ENCODE measurements around the gene GLUL.

Gene GLUL

DNA sequence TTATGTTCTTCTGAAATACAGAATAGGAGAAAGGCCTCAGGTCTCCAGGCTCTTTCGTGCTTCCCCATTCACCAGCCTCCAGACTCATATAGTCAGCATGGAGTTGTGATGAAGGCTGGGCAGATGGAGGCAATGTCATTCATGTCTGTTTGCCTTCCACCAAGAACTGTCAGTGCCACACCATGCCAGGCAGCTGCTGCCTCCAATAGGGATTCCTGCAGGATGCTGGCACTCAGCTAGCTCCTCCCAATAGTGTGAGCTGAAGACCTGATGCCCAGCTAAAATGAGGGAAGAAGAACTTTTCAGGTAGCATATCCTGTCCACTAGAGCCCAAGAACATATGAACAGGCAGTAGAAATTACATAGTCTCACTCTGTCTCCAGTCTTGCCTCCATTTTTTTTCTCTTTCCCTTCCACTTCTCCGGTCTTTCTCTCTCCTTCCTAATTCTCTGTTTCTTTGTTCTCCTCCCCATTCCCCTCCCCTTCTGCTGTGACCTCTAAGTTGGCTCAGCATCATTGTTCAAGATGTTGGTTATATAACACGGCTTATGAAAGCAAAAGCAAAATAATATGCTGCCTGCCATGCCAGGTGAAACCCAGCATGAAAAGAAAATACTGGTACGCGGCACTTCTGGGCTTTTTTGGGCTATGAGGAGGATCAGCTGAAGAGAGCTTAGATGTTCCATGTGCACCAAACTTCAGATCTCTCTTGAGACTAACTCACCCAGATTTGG is 17.3 kb downstream of the GLUL start:
- in situ Hi-C loops (cut with MboI; ENCODE audit: low sequenced_read_pairs): no loop called here

DNA sequence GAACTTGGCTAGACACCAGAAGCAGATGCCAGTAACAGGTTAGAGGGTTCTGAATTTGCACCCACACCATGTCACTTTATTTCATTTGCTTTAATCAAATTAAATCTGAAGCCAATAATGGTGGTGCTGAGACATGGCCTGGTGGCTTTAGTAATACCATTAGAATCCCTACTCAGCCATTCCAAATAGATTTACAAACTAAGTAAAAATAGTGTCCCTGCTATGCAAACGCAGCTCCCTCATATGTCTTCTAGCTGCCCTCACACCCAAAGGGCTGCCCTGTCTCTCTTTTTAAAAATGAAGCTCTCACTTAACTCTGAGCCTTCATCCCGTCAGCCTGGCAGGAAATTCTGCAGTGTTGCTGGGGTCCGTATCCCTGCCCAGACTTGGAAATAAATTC is 21.1 kb downstream of the GLUL start:
- in situ Hi-C loops (cut with MboI; ENCODE audit: low sequenced_read_pairs): no loop called here

DNA sequence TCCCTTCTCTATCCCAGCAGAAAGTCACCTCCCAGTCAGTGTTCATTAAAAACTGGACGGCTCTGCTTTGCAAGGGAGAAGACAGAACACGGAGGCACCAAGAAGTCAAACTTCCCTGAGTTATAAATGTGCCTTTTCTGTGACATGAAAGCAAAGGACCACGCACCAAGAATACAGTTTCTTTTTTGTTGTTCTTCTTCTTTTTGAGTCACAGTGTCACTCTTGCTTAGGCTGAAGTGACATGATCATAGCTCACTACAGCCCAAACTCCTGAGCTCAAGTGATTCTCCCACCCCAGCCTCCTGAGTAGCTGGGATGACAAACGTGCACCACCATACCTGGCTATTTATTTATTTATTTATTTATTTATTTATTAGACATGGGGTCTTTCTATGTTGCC is 22.7 kb downstream of the GLUL start:
- in situ Hi-C loops (cut with MboI; ENCODE audit: low sequenced_read_pairs): no loop called here

DNA sequence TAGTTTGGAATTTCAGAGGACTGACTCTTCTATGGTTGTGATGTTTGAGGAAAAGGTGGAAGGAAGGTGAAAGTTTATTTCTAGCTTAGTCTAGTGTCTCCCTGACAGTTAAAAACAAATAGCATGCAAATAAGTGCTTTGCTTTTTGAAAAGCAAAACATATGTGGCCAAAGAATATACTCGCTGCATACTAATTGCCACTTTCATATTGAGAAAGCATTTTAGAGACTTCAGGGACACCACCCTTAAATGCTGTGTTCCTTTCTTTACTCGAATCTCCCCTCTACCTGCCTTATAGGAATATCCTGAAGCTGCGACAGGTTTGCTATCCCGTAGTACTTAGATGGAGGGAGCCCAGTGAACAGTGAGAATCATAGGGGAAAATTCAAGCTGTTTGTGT is 23.2 kb downstream of the GLUL start:
- in situ Hi-C loops (cut with MboI; ENCODE audit: low sequenced_read_pairs): no loop called here

DNA sequence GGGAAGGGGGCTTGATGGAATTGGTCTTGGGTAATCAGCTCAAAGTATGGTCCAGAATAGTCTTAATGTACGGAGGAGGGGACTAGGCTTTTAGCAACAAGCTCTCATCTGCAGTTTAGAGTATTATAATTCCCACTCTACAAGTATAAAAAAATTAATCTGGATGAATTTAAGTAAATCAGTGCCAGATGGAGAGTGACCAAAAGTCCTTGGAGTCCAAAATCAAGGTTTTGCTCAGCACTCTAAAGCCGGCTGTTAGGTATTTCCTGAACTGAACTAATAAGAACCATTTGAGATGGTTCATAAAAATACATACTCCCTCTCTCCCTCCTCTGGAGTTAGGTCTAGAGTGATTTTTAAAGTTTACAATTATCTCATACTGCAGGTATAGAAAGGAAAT is 23.7 kb downstream of the GLUL start:
- in situ Hi-C loops (cut with MboI; ENCODE audit: low sequenced_read_pairs): no loop called here

DNA sequence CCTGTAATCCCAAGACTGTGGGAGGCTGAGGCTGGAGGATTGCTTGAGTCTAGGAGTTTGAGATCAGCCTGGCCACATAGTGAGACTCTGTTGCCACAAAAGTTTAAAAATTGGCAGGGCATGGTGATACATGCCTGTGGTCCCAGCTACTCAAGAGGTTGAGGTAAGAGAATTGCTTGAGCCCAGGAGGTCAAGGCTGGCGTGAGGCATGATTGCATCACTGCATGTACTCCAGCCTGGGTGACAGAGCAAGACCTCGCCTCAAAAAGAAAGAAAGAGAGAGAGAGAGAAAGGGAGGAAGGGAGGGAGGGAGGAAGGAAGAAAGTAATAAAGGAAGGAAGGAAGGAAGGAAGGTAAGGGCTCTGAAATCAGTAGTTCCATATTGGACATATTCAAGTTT is 25.0 kb downstream of the GLUL start:
- in situ Hi-C loops (cut with MboI; ENCODE audit: low sequenced_read_pairs): no loop called here

DNA sequence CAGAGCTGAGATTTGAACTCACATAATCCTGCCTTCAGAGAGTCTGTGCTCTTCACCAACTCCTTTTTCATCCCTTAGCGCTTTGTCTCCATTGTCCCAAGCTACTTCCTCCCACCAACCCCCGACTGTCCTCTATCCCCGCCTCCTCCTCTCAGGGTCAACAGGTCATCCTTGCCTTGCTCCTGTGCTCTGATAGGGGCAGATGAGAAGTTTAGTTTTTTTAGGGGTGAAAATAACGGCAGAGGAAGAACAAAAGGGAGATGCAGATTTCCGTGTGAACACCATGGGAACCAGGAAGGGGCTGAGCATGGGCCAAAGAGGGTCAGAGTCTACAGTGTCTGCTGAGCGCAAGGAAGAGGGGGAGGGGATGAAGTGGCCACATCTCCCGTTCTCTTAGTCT is 31.9 kb downstream of the GLUL start:
- in situ Hi-C loops (cut with MboI; ENCODE audit: low sequenced_read_pairs): no loop called here

DNA sequence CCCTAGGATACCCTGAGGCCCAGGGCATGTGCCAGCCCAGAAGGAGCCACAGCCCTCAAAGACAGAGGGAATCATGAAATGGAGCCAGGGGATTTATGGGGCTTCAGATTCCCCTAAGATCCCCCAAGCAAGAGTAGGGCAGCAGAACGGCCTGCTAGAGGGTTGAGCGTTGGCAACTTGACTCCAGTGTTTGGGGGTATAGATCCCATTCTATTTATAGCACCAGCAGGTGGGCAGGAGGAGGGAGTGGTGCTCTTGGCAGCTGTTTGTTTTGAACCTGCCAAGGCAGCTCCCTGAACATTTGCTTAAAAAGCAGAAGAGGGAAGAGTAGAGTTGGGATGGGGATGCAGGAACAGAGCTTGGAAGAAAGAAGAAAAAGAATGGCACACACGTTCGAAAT is 33.7 kb downstream of the GLUL start:
- in situ Hi-C loops (cut with MboI; ENCODE audit: low sequenced_read_pairs): no loop called here

DNA sequence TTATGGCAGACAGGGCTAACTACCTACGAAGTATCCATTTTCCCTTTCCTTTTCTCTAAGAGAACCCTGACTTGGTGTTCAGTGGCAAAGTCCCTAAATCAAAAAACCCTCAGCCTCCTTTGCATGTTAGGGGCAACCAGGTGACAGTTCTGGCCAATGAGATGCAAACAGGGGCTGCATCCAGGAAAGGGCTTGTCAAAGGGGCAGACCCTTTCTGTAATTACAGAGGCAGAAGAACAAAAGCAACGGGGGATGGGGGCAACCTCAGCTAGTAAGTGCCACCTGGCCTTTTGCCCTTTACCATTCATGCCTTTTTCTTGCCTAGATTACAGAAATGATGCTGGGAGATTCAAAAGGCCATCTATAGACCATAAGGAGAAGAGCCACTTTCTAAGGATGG is 34.4 kb downstream of the GLUL start:
- in situ Hi-C loops (cut with MboI; ENCODE audit: low sequenced_read_pairs): no loop called here

DNA sequence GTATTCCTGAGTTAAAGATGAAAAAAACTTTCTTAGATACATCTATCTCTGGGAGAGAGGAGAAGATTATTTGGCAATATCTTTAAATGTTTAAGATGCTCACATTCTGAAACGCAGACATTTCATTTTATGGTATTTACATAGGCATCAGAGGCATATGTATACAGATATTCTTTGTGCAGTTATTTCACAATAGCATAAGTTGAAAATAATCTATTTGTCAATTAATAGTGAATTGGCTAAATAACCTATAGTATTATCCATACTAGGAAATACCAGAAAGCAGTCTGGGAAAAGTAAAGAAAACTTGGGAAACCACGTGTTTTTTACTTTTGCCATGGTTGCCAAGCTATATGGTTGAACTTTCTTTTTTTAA is 35.9 kb downstream of the GLUL start:
- in situ Hi-C loops (cut with MboI; ENCODE audit: low sequenced_read_pairs): no loop called here

DNA sequence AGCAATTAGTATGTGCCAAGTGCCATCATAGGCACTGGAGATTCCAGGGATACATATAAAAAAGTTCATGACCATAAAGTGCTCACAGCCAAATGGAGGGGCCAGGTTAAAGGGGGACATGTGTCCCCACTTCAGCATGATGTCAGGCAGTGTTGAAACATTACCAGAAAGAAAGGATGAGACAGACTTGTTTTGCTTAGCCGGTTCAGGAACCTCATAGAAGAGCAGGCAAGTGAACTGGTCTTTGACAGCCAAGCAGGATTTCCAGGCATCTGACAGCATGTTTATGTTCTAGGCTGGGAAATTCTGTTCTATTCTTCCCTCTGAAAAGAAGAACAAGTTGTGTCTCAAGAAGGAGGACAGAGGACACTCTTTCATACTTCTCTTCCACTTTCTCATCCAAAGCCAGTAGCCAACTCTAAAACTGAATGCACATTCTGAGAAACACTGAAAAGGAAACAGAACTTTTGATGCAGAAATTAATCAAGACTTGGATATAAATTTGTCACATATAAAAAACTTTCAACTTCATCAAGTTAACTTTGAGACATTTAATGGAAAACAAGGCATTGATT is 39.7 kb downstream of the GLUL start:
- in situ Hi-C loops (cut with MboI; ENCODE audit: low sequenced_read_pairs): no loop called here

DNA sequence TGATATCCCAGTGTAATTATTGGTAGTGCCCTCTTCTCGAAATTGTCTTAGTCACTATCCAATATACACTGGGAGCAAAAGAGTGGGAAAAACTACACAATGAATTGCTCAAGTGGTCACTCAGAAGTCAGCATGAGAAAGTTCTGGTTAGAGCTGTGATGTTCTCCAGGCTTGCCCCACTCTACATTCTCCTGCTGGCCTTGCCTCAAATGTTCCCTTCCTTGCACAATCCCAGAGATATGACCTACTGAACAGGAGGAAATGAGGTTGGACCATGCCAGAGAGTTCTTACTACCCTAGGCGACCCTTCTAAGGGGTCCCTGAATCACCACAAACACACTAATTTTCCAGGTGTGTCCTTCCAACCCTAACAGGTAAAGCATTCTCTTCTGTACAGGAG is 40.8 kb downstream of the GLUL start:
- in situ Hi-C loops (cut with MboI; ENCODE audit: low sequenced_read_pairs): no loop called here

DNA sequence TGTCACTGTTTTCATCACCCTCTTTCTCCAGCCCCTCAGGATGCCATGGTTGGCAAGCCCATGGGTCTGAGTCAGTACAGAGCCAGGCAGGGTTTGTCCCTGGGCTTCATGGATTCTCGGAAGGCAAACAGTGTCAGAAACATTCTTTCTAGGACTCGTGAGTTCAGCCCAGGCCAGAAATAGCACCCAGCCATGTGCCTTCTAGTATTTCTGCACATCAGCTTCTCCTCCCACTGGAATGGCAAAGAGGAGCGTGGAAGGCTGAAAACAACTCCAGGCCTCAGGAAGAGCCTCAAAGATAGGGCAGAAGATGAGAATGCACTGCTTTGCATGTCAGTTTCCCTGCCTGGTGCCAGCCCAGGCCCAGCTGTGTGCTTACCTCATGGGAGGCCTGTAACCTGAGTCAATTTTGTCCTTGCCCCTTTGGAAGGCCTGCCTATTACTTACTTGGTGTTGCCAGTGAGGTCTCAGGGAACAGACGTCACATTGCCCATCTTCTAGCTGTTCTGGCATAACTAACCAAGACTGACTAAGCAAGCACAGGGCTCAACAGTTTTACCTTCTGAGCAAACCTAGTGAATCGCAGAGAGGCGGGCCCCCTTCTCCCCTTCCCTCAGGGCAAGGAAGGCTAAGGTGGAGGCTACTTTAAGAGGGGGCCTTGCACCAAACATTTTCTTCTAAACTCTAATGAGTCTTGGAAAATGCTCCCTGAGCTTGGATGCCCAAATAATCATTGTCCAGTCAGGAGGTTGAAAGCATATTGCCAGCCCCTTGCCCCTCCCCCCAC is 42.4 kb downstream of the GLUL start:
- in situ Hi-C loops (cut with MboI; ENCODE audit: low sequenced_read_pairs): no loop called here

DNA sequence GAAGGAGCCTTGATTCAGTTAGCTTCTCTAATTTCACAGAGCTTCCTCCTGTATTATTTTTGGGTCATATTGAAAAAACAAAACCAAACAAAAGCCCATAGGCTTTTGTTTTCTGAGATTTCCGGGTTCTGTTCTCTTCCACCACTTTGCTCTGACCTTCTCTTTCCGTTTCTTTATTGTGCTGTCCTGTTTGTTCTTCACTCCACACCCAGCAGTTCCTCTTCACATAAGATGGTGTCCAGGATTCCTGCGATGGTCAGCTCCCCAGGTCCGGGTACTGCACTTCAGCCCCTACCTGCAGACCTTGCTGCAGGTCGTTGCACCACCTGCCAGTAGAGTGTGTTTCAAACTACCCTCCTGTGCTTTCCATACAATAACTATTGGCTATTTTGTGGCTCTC is 44.6 kb downstream of the GLUL start:
- in situ Hi-C loops (cut with MboI; ENCODE audit: low sequenced_read_pairs): no loop called here

DNA sequence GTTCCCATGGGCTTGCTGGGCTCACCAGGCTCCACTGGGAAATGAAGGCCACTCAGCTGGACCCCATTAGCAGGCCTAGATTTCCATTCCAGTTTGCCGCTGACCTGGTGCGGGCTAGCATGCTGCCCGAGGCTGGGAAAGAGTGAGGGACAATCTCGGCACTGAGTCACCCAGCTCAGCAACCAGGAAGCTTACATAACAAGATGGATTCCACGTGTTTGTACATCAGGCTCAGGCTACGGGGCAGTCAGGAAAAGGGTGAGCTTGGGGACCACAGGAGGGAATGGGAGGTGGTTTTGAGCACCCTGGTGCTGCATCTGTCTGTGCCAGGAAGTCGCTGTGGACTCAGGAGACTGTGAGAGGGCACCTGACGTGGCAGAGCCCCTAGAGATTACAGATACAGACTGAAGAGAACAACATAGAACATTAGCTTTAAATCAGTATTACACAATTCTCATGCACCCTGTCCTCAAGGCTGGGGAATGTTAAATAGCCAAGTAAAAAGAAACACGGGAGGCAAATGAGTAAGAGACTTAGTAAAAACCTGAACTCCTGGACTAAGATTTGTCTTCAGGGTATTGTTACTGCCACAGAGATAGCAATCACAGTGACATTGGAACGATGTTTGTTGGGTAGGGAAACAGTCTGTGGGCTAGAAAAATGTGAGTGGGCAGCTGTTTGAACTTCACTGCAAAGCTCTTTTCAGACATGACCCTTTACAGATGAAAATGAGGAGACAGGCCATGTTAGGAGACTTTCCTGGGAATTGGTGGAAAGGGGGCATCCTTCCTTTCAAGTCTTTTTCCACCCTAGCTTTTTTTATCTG is 51.1 kb downstream of the GLUL start:
- in situ Hi-C loops (cut with MboI; ENCODE audit: low sequenced_read_pairs): no loop called here

DNA sequence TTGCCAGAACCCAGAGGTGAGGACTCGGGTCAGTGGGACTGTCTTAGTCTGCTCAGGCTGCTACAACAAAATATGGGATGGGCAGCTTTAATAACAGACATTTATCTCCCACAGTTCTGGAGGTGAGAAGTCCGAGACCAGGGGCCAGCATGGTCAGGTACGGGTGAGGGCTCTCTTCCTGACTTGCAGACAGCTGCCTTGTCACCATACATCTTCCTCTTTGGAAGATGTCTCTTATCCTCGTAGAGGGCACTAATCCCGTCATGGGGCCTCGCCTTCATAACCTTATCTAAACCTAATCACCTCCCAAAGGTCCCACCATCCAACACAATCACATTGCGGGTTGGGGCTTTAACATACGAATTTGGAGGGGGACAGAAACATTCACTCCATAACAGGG is 51.9 kb downstream of the GLUL start:
- in situ Hi-C loops (cut with MboI; ENCODE audit: low sequenced_read_pairs): no loop called here

DNA sequence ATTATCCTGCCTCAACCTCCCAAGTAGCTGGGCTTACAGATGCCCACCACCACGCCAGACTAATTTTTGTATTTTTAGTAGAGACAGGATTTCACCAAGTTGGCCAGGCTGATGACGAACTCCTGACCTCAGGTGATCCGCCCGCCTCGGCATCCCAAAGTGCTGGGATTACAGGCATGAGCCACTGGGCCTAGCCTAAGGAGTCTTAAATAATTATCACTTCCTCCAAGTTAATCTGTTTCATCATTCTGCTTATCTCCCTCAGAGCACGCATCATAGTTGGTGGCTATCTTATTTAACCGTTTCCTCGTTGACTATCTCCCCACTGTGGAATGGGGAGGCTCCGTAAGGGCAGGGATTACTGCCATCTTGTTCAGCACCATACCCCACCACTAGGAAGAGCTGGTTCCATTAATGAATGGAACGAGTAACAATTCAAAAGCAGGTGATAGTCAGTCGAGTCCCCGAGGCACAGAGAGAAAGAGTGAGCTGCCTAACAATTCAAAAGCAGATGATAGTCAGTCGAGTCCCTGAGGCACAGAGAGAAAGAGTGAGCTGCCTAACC is 52.7 kb downstream of the GLUL start:
- in situ Hi-C loops (cut with MboI; ENCODE audit: low sequenced_read_pairs): no loop called here

DNA sequence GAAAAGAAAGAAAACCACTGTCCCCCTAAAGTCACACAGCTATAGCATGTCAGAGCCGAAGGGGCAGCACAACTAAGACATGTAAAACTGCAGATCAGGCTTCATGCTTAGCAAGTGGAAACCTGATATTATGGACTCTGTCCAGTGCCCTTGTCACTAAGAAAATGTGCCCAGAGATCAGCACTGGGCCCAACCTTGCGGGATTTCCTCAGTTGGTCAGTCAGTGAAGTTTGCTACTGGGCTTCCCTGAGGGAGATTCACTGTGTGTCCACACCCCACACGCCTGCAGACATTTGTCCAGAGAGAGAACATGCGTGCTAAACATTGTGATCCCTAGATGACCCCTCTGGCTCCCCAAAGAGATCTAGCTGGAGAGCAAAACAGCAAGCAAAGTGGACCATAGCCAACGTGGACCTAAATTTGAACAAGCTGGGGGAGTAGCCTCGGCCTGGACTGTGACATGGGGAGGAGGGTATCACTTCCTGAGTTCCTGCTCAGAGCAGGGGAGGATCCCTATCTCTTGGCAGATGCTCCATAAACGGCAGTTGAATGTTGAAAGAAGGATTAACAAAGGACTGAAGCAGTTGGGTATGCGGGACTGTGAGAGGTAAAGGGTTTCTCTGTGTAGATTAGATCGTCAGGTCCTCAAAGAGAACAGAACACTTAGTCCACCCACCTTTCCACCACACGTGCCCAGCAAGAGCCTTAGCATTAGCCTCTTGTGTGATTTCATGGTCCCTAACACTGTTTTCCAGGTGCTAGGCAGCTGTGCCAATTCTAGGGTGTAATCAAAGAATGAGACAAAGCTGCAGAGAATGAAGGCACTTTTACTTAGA is 53.6 kb downstream of the GLUL start:
- in situ Hi-C loops (cut with MboI; ENCODE audit: low sequenced_read_pairs): no loop called here

DNA sequence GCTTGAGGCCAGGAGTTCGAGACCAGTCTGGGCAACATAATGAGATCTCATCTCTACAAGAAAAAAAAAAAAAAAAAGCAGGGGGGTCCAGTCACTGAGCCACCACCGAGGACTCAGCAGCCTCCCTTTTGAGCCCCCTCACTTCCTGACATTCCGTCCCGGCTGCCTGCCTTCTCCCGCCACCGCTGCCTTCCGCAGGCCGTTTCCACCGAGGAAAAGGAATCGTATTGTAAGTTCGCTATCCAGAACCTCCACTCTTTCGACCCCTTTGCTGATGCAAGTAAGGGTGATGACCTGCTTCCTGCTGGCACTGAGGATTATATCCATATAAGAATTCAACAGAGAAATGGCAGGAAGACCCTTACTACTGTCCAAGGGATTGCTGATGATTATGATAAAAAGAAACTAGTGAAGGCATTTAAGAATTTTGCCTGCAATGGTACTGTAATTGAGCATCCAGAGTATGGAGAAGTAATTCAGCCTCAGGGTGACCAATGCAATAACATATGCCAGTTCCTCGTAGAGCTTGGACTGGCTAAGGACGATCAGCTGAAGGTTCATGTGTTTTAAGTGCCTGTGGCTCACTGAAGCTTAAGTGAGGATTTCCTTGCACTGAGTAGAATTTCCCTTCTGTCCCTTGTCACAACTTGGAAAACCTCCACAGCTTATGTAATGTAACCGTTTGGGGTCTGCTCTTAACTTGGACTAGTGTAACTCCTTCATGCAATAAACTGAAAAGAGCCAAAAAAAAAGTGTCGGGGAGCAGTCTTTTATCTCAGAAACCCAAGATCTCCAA is 55.6 kb downstream of the GLUL start:
- in situ Hi-C loops (cut with MboI; ENCODE audit: low sequenced_read_pairs): no loop called here

Measured in HL-60/S4 treated with retinoic acid at 250 ng/mL for 4 days and 3 days (cell line).